CD14-positive monocyte (primary cell): ENCODE measurements around the gene PTPRE. TPM values are rescaled to one million over a fixed set of nuclear protein-coding genes. Genes with fewer than 3 reads are reported as not detected.

Experiments used
- DNase-seq, 3 donors: peaks; one replicate each; pipeline ENCODE4 v3.0.0-alpha.2; 2011 to 2022
- H2AFZ ChIP-seq: 2 replicates; pipeline ENCODE4 v1.6.0; 2012; ENCODE audit warnings: mild to moderate bottlenecking, low read depth, low read length, inconsistent platforms; ENCODE audit not compliant: insufficient read depth, poor library complexity, severe bottlenecking
- H3K27ac ChIP-seq, 2 donors: 1 replicate in 1 of 2; 2 replicates in 1 of 2; pipeline ENCODE4 v1.5.1; 2012 to 2013; ENCODE audit warnings: low read length in 2 of 2, control low read depth in 1 of 2, inconsistent platforms in 1 of 2, low read depth in 1 of 2, mild to moderate bottlenecking in 1 of 2
- H3K27me3 ChIP-seq, 2 donors: one replicate each; pipeline versions ENCODE4 v1.6.0 to v1.6.1; 2011 to 2013; ENCODE audit warnings: low read length in 2 of 2; ENCODE audit not compliant: control insufficient read depth in 2 of 2, insufficient read depth in 2 of 2
- H3K36me3 ChIP-seq, 2 donors: replicated peaks in 1 of 2; 1 replicate in 1 of 2; 2 replicates in 1 of 2; pipeline versions ENCODE4 v1.5.1 to v1.6.1; 2012 to 2013; ENCODE audit warnings: low read length in 2 of 2, control low read depth in 1 of 2, inconsistent platforms in 1 of 2, mild to moderate bottlenecking in 1 of 2; ENCODE audit not compliant: insufficient read depth in 2 of 2, control insufficient read depth in 1 of 2
- H3K4me1 ChIP-seq, 2 donors: 1 replicate in 1 of 2; 2 replicates in 1 of 2; pipeline versions ENCODE4 v1.5.1 to v1.6.1; 2012 to 2013; ENCODE audit warnings: low read length in 2 of 2, control low read depth in 1 of 2, inconsistent platforms in 1 of 2, mild to moderate bottlenecking in 1 of 2, moderate library complexity in 1 of 2; ENCODE audit not compliant: insufficient read depth in 2 of 2, control insufficient read depth in 1 of 2
- H3K4me2 ChIP-seq: replicated peaks from 2 replicates; pipeline ENCODE3; 2012; ENCODE audit warnings: low read length, moderate library complexity, mild to moderate bottlenecking; ENCODE audit not compliant: poor library complexity, severe bottlenecking; ENCODE audit errors: extremely low read depth
- H3K4me3 ChIP-seq, 3 experiments: fragments of 200-600 bp in 1 of 3; sonication (generic) in 1 of 3; replicated peaks in 1 of 3; 1 replicate in 2 of 3; 2 replicates in 1 of 3; pipeline ENCODE4 v1.5.1; 2011 to 2013; ENCODE audit warnings: low read length in 3 of 3, mild to moderate bottlenecking in 3 of 3, control low read depth in 2 of 3, low read depth in 2 of 3, inconsistent platforms in 1 of 3, moderate library complexity in 1 of 3
- H3K79me2 ChIP-seq: 2 replicates; pipeline ENCODE4 v1.6.0; 2012; ENCODE audit warnings: mild to moderate bottlenecking, control low read depth, inconsistent platforms, low read length, moderate library complexity; ENCODE audit not compliant: insufficient read depth
- H3K9ac ChIP-seq: 2 replicates; pipeline ENCODE4 v1.6.0; 2017; ENCODE audit warnings: low read length, mild to moderate bottlenecking; ENCODE audit not compliant: insufficient read depth, poor library complexity, severe bottlenecking
- H3K9me3 ChIP-seq, 2 donors: replicated peaks in 1 of 2; 1 replicate in 1 of 2; 2 replicates in 1 of 2; pipeline versions ENCODE4 v1.5.1 to v1.6.1; 2012 to 2013; ENCODE audit warnings: low read length in 2 of 2, control low read depth in 1 of 2; ENCODE audit not compliant: control insufficient read depth in 1 of 2, insufficient read depth in 1 of 2
- H4K20me1 ChIP-seq: 2 replicates; pipeline ENCODE4 v1.6.0; 2012; ENCODE audit warnings: mild to moderate bottlenecking, low read length, control low read depth, moderate library complexity; ENCODE audit not compliant: insufficient read depth
- H3K27ac Mint-ChIP-seq, 7 donors: one replicate each; pipeline ENCODE4 v1.8.0; 2020; ENCODE audit warnings: mild to moderate bottlenecking in 7 of 7, mixed read lengths in 7 of 7, moderate library complexity in 6 of 7, inconsistent platforms in 2 of 7
- H3K27me3 Mint-ChIP-seq, 3 donors: one replicate each; pipeline ENCODE4 v1.8.0; 2021 to 2022; ENCODE audit warnings: low read depth in 3 of 3, mild to moderate bottlenecking in 3 of 3, mixed read lengths in 3 of 3, moderate library complexity in 3 of 3, inconsistent platforms in 1 of 3
- H3K36me3 Mint-ChIP-seq, 2 donors: one replicate each; pipeline ENCODE4 v1.8.0; 2020; ENCODE audit warnings: mixed read lengths in 2 of 2, inconsistent platforms in 1 of 2, mild to moderate bottlenecking in 1 of 2
- H3K4me1 Mint-ChIP-seq: one replicate; pipeline ENCODE4 v1.8.0; 2020; ENCODE audit warnings: mild to moderate bottlenecking, mixed read lengths
- H3K4me3 Mint-ChIP-seq, 2 donors: one replicate each; pipeline ENCODE4 v1.8.0; 2020; ENCODE audit warnings: mild to moderate bottlenecking in 2 of 2, mixed read lengths in 2 of 2, moderate library complexity in 1 of 2
- H3K9me3 Mint-ChIP-seq, 7 donors: one replicate each; pipeline ENCODE4 v1.8.0; 2020 to 2022; ENCODE audit warnings: mixed read lengths in 7 of 7, mild to moderate bottlenecking in 6 of 7, moderate library complexity in 6 of 7, inconsistent platforms in 2 of 7
- WGBS: methylation state at CpG from one replicate; pipeline ENCODE4 v1.1.5; 2013; ENCODE audit warnings: missing lambda C conversion rate; ENCODE audit not compliant: insufficient coverage; 5-methylcytosine and 5-hydroxymethylcytosine counted together
- intact Hi-C, 2 donors: fragments of 100-400 bp; cut with micrococcal nuclease; formaldehyde crosslinking; loops; one replicate each; pipeline versions ENCODE4 v1.15.0 to v1.15.1; 2023
- polyA plus RNA-seq, 3 donors: library from polyadenylated mRNA; depleted of rRNA in 1 of 3; unstranded in 2 of 3; stranded (reverse) in 1 of 3; fragments of 300-500 nt in 2 of 3; fragments of >200 nt in 1 of 3; fragmentation: Illumina TruSeq in 2 of 3; gene quantifications; 1 replicate in 2 of 3; 2 replicates in 1 of 3; pipeline ENCODE4 v1.2.3, GENCODE V29; 2012 to 2021
- TF ChIP-seq, protein P1 (sequence below): fragments of 200-600 bp; IDR thresholded peaks from one replicate; pipeline ENCODE4 v1.8.0; 2022; ENCODE audit warnings: antibody characterized with exemption, mild to moderate bottlenecking

Gene PTPRE
- polyA plus RNA-seq, 3 donors, result 95.2 to 271 (median 125) TPM

DNA sequence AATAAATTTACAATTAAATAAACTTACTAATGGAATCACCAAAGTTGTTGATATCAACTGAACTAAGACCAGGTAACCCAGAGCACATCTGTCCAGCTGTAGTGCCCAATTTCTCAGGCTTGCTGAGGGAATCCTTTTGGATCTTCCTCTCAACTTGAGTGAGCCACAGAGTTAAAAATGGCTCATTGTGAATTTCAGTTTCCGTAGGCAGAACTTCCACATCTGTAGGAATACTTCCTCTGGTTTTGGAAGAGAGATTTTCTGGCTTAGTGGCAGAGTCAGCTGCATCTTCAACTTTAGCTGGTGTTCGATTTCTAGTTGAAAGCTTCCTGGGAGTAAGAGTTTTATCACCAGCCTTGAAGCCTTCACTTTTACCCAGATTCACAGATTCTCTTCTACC is 208.0 kb downstream of the PTPRE start:
- Histone ChIP-seq H3K36me3 (peaks cover 41 to 88% of the 10 kb centered on the region in 2 donors), H4K20me1 (no peaks in the 10 kb centered on the region), H3K27me3 (no peaks in the 10 kb centered on the region), H3K9me3 (no peaks in the 10 kb centered on the region), H3K79me2 (peaks cover 97% of the 10 kb centered on the region), H3K4me3 (no peak overlapping the region), H3K27ac (peak overlapping the region in 1 of 2 donors; percentile 15), H2AFZ (no peak overlapping the region), H3K4me2 (no peak overlapping the region), H3K9ac (no peak overlapping the region), H3K4me1 (no peaks in the 10 kb centered on the region)
- H3K36me3 Mint-ChIP-seq, result peaks cover 51 to 74% of the 10 kb centered on the region in 2 donors
- no peak for DNase-seq
- H3K27ac Mint-ChIP-seq, result peak overlapping the region in 1 of 7 donors; percentile 41
- no peaks in the 10 kb centered on the region for H3K9me3 Mint-ChIP-seq
- intact Hi-C loops, result no loop called here
- H3K4me3 Mint-ChIP-seq, result no peak overlapping the region
- WGBS, result no CpG with 5 or more reads among the region's 2 CpGs
- TF ChIP-seq, protein P1, sequence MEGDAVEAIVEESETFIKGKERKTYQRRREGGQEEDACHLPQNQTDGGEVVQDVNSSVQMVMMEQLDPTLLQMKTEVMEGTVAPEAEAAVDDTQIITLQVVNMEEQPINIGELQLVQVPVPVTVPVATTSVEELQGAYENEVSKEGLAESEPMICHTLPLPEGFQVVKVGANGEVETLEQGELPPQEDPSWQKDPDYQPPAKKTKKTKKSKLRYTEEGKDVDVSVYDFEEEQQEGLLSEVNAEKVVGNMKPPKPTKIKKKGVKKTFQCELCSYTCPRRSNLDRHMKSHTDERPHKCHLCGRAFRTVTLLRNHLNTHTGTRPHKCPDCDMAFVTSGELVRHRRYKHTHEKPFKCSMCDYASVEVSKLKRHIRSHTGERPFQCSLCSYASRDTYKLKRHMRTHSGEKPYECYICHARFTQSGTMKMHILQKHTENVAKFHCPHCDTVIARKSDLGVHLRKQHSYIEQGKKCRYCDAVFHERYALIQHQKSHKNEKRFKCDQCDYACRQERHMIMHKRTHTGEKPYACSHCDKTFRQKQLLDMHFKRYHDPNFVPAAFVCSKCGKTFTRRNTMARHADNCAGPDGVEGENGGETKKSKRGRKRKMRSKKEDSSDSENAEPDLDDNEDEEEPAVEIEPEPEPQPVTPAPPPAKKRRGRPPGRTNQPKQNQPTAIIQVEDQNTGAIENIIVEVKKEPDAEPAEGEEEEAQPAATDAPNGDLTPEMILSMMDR, result no peak
- peaks cover 5% of the 10 kb centered on the region for H3K4me1 Mint-ChIP-seq
- H3K27me3 Mint-ChIP-seq, result no peaks in the 10 kb centered on the region

DNA sequence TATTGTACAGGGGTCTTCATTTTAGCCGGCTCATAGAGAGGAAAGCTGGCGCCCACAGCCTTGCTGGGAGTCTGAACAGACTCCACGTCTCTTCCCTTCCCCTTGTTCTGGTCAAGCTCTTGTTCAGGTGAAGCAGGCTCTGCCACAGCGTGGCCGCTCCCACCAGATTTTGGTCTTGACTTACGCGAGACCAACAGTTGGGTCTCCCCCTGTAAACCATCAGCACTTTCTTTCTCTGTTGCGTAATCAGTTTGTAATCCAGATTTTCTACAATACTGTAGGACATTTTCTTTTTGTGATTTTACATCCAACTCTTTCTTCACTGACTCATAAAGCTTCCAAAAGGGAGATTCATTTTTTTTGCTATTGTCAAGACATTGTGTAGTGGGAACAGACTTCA is 208.5 kb downstream of the PTPRE start:
- H3K27ac Mint-ChIP-seq, result peak overlapping the region in 2 of 7 donors; percentile 30 to 41
- Histone ChIP-seq H3K9ac (no peak overlapping the region), H3K4me1 (no peaks in the 10 kb centered on the region), H3K36me3 (peaks cover 41 to 83% of the 10 kb centered on the region in 2 donors), H2AFZ (no peak overlapping the region), H3K4me2 (no peak overlapping the region), H3K4me3 (no peak overlapping the region), H3K79me2 (peaks cover 99% of the 10 kb centered on the region), H3K27me3 (no peaks in the 10 kb centered on the region), H3K9me3 (no peaks in the 10 kb centered on the region), H3K27ac (peak overlapping the region in 1 of 2 donors; percentile 15), H4K20me1 (no peaks in the 10 kb centered on the region)
- no peak for DNase-seq
- no peak overlapping the region for H3K4me3 Mint-ChIP-seq
- intact Hi-C loops, result no loop called here
- 100% methylated on average over 3 of the region's 8 CpGs for WGBS
- peaks cover 51 to 75% of the 10 kb centered on the region in 2 donors for H3K36me3 Mint-ChIP-seq
- H3K4me1 Mint-ChIP-seq, result peaks cover 5% of the 10 kb centered on the region
- no peaks in the 10 kb centered on the region for H3K27me3 Mint-ChIP-seq
- TF ChIP-seq, protein P1, result no peak
- H3K9me3 Mint-ChIP-seq, result no peaks in the 10 kb centered on the region
